GM12878 (cell line): Measurements from ENCODE around the gene TMEM178A.

Experiments
- ESRRA ChIP-seq: IDR thresholded peaks from 2 replicates; pipeline ENCODE4 v1.6.1; 2012; ENCODE audit warnings: mild to moderate bottlenecking, low read length, improper control_type of control experiment
- POLR2A ChIP-seq: IDR thresholded peaks from 2 replicates; pipeline ENCODE4 v1.6.1; 2011; ENCODE audit warnings: low read depth, mild to moderate bottlenecking, low read length
- POLR2AphosphoS5 ChIP-seq: IDR thresholded peaks from 2 replicates; pipeline ENCODE4 v1.6.1; 2011; ENCODE audit warnings: mild to moderate bottlenecking, low read length, inconsistent platforms
- SMAD1 ChIP-seq: fragments of 450-650 bp; IDR thresholded peaks from 2 replicates; pipeline ENCODE4 v1.6.1; 2018; ENCODE audit warnings: mild to moderate bottlenecking, low read depth; ENCODE audit not compliant: partially characterized antibody
- STAT1 ChIP-seq: fragments of 450-650 bp; conservative IDR thresholded peaks from 2 replicates; pipeline ENCODE4 v1.6.1; 2014; ENCODE audit warnings: antibody characterized with exemption, mild to moderate bottlenecking
- STAT3 ChIP-seq: IDR thresholded peaks from 2 replicates; pipeline ENCODE4 v1.6.1; 2011; ENCODE audit warnings: low read depth, low read length, improper control_type of control experiment
- TF ChIP-seq, protein P1 (sequence below), 3 experiments: IDR thresholded peaks in 2 of 3; conservative IDR thresholded peaks in 1 of 3; 2 replicates each; pipeline ENCODE4 v1.5.1; 2011; ENCODE audit warnings: low read depth in 3 of 3, low read length in 3 of 3, mild to moderate bottlenecking in 3 of 3, control low read depth in 2 of 3, moderate library complexity in 2 of 3, inconsistent platforms in 1 of 3, mixed read lengths in 1 of 3; ENCODE audit not compliant: control insufficient read depth in 2 of 3, insufficient read depth in 1 of 3; ENCODE audit errors: extremely low read depth in 1 of 3
- TF ChIP-seq, protein P2 (sequence below): fragments of 150-350 bp; IDR thresholded peaks from 2 replicates; pipeline ENCODE4 v1.6.1; 2016; ENCODE audit warnings: low read depth, low read length
- TF ChIP-seq, protein P3 (sequence below): IDR thresholded peaks from 2 replicates; pipeline ENCODE4 v1.6.1; 2012; ENCODE audit warnings: low read depth, low read length, improper control_type of control experiment
- TF ChIP-seq, protein P4 (sequence below): IDR thresholded peaks from 2 replicates; pipeline ENCODE4 v1.6.1; 2011; ENCODE audit warnings: borderline replicate concordance, low read depth, mild to moderate bottlenecking, moderate library complexity, mixed read lengths, low read length; ENCODE audit not compliant: insufficient read depth; ENCODE audit errors: extremely low read length

DNA sequence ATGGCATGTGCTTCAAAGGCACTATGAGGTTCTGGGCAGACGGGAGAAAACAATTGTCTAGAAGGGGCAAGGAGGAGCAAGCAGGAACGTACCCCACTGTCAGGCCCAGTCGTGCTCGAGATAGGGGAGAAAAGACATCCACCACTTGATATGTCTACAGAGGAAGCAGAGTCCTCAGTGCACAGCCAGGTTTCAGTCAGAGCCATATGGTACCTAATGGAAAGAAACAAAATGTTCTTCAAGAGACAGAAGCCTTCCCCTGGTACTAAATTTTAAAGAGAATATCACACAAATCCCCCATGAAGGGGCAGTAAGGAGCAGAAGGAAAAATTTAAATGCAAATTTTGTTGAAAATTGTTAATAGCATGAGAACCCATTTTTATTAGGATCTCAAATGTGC is 91.4 kb downstream of the TMEM178A start:
- no peak for TF ChIP-seq POLR2AphosphoS5
- TF ChIP-seq, protein P1, sequence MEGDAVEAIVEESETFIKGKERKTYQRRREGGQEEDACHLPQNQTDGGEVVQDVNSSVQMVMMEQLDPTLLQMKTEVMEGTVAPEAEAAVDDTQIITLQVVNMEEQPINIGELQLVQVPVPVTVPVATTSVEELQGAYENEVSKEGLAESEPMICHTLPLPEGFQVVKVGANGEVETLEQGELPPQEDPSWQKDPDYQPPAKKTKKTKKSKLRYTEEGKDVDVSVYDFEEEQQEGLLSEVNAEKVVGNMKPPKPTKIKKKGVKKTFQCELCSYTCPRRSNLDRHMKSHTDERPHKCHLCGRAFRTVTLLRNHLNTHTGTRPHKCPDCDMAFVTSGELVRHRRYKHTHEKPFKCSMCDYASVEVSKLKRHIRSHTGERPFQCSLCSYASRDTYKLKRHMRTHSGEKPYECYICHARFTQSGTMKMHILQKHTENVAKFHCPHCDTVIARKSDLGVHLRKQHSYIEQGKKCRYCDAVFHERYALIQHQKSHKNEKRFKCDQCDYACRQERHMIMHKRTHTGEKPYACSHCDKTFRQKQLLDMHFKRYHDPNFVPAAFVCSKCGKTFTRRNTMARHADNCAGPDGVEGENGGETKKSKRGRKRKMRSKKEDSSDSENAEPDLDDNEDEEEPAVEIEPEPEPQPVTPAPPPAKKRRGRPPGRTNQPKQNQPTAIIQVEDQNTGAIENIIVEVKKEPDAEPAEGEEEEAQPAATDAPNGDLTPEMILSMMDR (IDR thresholded peaks at IDR 0.05 in 2 of 3, conservative IDR thresholded peaks at IDR 0.05 in 1 of 3; ENCODE audit: control insufficient read depth in 2 of 3, extremely low read depth in 1 of 3, insufficient read depth in 1 of 3, low read depth in 3 of 3, low read length in 3 of 3) = no peak
- no peak for TF ChIP-seq ESRRA
- TF ChIP-seq POLR2A = no peak
- TF ChIP-seq, protein P2, sequence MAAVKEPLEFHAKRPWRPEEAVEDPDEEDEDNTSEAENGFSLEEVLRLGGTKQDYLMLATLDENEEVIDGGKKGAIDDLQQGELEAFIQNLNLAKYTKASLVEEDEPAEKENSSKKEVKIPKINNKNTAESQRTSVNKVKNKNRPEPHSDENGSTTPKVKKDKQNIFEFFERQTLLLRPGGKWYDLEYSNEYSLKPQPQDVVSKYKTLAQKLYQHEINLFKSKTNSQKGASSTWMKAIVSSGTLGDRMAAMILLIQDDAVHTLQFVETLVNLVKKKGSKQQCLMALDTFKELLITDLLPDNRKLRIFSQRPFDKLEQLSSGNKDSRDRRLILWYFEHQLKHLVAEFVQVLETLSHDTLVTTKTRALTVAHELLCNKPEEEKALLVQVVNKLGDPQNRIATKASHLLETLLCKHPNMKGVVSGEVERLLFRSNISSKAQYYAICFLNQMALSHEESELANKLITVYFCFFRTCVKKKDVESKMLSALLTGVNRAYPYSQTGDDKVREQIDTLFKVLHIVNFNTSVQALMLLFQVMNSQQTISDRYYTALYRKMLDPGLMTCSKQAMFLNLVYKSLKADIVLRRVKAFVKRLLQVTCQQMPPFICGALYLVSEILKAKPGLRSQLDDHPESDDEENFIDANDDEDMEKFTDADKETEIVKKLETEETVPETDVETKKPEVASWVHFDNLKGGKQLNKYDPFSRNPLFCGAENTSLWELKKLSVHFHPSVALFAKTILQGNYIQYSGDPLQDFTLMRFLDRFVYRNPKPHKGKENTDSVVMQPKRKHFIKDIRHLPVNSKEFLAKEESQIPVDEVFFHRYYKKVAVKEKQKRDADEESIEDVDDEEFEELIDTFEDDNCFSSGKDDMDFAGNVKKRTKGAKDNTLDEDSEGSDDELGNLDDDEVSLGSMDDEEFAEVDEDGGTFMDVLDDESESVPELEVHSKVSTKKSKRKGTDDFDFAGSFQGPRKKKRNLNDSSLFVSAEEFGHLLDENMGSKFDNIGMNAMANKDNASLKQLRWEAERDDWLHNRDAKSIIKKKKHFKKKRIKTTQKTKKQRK = no peak
- no peak for TF ChIP-seq SMAD1
- TF ChIP-seq, protein P3, sequence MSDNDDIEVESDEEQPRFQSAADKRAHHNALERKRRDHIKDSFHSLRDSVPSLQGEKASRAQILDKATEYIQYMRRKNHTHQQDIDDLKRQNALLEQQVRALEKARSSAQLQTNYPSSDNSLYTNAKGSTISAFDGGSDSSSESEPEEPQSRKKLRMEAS = no peak
- no peak for TF ChIP-seq STAT1
- TF ChIP-seq STAT3 = no peak
- TF ChIP-seq, protein P4, sequence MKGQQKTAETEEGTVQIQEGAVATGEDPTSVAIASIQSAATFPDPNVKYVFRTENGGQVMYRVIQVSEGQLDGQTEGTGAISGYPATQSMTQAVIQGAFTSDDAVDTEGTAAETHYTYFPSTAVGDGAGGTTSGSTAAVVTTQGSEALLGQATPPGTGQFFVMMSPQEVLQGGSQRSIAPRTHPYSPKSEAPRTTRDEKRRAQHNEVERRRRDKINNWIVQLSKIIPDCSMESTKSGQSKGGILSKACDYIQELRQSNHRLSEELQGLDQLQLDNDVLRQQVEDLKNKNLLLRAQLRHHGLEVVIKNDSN = no peak
